Lower leg skin (tissue), 3 donors: Measurements from ENCODE around the gene AKAP6.

ENCODE experiments used
- CTCF ChIP-seq, 3 donors: fragments of 450-650 bp; IDR thresholded peaks; one replicate each; pipeline ENCODE4 v1.5.1; 2016; ENCODE audit warnings: antibody characterized with exemption in 3 of 3, mild to moderate bottlenecking in 3 of 3, moderate library complexity in 2 of 3
- POLR2A ChIP-seq, 2 donors: fragments of 450-650 bp; IDR thresholded peaks; one replicate each; pipeline ENCODE4 v1.6.1; 2016 to 2017; ENCODE audit warnings: antibody characterized with exemption in 2 of 2, mild to moderate bottlenecking in 1 of 2, moderate library complexity in 1 of 2

GRCh38 chr14:32744811-32745445 is 415.8 kb downstream of the AKAP6 start:
- TF ChIP-seq CTCF (IDR thresholded peaks at IDR 0.05): no peak
- TF ChIP-seq POLR2A (IDR thresholded peaks at IDR 0.05): no peak
